GM18868 (cell line): Measurements from ENCODE around the gene SKAP1.

Source experiments
- ATAC-seq: cut with Tn5 transposase; IDR thresholded peaks from one replicate; pipeline ENCODE4 v1.9.1; 2021; ENCODE audit warnings: mild to moderate bottlenecking, moderate library complexity; ENCODE audit not compliant: unreplicated experiment

SKAP1 gene

GRCh38 chr17:48153691-48154358, 276.2 kb downstream of the SKAP1 start:
- no peak for ATAC-seq

DNA sequence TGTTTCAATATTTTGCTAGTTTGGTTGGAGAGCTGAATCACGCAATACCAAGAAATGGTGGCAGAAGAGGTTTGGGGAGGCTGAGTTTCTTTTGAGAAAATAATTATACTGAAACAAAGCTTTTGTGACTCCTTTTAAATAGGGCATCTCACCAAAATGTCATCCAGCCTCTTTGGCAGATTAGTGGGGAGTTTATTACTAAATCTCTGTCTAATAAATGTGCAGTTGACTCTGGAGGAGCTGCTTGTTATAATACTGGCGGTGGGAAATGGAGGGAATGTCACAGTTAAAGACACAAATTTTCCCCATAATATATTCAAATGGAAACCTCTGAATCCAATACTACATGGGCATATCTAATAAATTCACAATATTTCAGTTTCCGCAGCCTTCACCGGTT, 277.7 kb downstream of the SKAP1 start:
- ATAC-seq = no peak

DNA sequence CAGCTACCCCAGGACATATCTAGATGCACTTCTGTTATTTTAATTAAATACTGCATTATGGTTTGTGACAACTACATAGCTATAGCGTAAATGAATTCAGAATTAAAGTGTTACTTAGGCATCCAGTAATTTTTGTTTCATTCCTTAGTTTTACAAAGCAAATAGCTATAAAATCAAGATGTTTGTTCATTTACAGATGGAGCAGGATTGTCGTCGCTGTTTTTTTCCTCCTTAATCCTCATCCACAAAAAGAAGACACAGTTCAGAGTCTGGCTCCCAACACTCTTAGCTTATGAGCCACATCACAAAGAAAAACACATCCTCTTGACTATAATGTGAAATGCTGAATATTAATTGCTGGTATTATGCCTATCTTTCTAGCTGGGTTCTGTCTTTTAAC, 278.8 kb downstream of the SKAP1 start:
- no peak for ATAC-seq

DNA sequence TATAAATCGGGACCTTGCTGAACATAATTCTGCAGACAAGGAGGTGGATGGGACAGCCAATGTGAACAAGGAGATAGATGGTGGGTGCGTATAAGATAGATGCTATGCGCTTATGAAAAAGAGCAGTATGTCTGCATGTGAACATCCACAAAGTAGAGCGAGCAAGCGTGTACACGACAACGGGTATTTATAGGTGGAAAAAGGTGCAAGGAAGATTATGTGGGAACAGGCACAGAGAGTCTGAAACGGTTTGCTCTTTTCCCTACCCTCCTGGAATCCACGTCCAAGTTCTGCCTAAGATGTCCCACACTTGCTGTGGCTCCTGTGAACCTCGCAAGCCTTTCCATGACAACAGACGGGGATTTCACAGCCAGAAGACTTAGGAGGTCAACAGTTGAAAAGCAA, 279.4 kb downstream of the SKAP1 start:
- ATAC-seq = no peak

GRCh38 chr17:48149787-48150463, 280.1 kb downstream of the SKAP1 start:
- no peak for ATAC-seq

DNA sequence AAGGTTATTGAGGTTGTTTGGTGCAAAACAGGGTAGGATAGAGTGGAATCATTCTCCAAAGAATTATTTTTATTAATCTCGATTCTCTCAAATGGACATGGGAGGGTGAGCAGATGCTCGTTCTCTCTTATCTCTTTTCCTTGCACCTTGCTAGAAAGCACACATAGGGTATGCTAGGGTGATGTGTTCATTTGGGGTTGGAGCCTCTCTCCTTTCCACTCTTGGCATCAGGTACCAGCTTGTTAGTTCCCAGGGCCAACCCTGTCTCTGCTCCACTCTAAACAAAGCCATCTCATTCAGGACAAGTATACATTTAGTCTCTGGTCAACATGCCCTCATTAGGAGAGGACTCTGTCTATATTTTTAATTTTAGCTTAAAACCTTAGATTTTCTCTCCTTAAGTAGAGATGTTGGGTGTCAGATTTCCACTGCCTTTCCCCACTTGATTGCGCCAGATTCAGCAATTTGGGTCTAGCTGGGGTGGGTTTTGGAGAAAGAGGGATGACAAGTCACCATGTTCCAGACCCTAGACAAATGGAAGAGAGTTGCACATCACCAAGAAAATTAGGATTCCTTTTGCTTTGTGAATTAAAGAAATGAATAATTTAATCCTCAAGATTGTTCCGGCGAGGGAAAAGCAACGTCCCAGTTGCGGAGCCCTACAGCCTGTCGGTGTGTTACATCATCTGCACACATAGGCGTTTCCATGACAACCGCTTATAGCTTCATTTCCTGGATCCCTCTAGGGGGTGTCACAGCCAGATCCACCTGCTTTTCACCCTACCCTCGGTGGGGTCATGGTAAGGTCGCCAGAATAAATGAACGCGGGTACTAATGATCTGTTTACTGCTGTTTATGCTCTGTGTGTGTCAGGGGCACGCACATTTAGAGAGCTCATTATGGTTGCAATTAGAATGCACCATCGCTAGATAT, 280.9 kb downstream of the SKAP1 start:
- no peak for ATAC-seq

DNA sequence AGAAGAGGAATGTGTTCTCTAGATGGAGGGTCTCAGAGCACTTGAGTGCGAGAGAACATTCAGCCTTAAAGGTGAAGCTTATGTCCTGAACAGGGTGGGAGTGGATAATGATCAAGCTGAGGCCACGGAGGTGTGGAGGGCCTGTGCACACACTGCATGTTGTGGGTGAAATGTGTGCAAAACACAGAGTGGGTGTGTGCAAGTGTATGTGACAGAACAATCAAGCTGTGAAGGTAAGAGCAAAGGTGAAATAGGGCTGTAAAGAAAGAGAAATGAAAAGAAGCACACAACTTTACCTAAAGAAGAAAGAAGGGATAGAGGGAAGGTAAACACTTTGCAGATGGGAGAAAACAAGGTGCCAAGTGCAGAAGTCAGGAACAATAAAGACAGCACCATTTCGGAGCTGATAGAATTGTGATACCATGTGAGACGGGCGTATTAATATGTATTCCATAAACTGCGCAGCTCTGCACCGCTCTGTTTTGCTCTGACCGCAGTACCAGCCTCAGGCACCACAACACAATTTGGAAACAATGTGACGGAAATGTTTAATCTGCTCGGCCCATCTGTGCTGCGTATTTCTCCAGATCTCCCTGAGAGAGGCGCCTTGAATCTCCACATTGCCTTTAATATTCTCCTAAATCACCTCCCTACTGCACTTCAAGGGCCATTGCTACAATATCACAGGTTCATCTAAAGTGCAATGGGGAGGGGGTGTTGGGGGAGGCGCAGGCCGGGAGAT, 281.8 kb downstream of the SKAP1 start:
- ATAC-seq = no peak

- ATAC-seq = no peak
These were observed 284.8 kb downstream of the SKAP1 start for GRCh38 chr17:48144976-48145798.

DNA sequence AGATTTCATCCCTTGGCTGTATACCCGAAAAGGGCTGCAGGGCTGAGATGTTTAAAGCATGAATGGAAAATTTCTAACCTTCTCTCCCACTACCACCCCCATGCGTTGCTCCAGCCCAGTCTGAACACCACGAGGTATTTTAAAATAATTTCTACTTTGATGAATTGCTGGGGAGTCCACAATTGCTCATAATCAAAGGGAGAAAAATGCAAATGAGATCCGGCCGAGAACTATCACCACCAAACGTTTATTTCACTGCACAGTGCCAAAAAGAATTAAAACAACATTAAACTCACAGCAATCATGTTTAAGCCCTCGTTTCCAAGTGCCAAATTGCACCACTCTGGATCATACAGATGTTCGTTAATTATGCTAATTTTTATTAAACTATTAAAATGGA, 285.8 kb downstream of the SKAP1 start:
- no peak for ATAC-seq

GRCh38 chr17:48143629-48144028, 286.4 kb downstream of the SKAP1 start:
- no peak for ATAC-seq

DNA sequence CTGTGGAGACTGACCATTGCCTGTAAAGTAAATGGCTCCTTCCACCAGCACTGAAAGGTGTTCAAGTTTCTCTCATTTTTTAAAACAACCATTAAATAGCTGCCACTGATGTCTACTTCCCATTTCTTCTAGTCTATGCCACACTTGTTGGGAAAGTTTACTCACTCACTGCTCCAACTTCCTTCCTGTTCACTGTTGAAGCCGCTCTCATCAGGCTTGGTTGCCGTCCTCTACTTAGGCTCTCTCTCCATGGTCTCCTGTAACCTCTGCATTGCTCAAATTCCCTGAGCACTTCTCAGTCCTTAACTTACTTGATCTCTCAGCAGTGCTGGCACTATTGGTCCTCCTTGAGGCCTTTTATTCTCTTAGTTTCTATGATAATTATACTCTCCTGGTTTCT, 290.1 kb downstream of the SKAP1 start:
- no peak for ATAC-seq

DNA sequence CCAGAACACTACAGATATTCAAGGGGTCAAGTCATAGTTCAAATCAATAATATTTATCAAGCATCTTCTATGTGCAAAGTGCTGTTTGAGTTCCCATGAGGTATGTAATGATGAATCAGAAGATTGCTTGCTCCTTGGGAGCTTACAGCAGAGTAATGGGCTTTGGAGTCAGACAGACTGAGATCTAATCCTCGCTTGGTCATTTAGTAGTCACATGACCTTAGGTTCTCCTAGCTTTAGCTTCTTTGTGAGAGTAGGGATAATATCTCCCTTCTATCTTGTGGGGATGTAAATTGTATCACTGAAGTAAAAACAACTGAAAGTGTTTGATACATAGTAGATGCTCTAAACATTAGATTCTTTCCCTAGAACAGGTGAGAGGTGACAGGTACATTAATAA, 292.4 kb downstream of the SKAP1 start:
- no peak for ATAC-seq

- no peak for ATAC-seq
These were observed 295.0 kb downstream of the SKAP1 start for GRCh38 chr17:48134912-48135480.

DNA sequence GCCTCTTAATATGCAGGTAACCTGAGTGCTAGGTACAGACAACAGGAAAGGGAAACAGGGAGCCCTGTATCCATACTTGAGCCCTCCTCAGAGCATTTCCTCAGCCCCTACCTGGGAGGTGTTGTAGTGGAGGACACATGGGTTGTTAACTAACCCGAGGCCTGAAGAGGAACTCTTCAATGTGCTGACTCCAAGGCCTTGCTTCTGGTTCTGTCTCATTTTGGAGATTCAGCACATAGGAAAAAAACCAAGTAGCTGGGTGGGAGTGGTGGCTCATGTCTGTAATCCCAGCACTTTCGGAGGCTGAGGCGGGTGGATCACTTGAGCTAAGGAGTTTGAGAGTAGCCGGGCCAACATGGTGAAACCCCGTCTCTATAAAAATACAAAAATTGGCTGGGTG, 297.6 kb downstream of the SKAP1 start:
- no peak for ATAC-seq

DNA sequence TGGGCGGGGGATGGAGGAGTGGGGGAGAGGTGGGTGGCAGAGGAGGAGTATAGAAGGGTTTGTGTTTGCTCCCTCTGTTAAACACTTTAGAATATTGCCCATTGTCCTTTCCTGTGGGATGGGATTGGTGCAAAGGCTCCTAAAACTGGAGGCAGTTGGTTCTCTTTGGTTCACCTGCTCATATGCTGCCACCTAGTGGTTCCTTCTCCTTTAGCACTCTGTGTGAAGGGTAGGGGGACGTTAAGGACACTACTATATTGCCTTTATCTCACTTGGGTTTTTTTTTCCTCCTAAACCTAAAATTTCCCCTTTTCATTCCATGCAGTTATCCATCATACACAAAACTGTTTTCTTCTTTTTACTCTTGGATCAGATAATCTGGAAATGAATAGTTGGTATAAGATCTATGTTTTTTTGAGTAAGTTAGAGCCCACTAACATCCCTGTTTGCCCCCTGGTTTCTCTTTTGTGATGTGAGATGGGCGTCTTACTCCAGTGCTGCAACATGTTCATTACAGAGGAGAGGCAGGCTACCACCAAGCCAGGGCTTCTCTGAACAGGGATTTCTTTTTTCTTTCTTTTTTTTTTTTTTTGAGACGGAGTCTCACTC, 298.7 kb downstream of the SKAP1 start:
- ATAC-seq = no peak

DNA sequence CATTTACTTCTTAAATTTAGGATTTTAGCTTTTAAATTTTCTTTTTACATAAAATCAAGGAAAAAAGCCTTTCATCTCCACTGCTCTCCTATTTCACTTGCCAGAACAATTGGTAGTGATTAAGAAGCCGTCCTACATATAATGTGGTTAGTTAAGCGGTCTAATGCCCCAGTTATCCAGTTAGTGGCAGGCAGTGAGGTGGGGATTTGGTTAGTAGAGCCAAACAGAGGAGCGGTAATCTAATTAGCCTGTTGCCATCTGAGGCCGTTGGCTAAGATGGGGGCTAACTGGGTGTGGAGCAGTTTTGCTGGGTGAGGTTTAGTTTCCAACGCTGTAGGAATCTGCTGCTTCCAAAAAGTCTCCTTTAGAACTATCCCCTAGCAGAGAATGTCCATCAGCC, 300.0 kb downstream of the SKAP1 start:
- ATAC-seq = no peak

GRCh38 chr17:48128400-48128799, 301.6 kb downstream of the SKAP1 start:
- no peak for ATAC-seq

DNA sequence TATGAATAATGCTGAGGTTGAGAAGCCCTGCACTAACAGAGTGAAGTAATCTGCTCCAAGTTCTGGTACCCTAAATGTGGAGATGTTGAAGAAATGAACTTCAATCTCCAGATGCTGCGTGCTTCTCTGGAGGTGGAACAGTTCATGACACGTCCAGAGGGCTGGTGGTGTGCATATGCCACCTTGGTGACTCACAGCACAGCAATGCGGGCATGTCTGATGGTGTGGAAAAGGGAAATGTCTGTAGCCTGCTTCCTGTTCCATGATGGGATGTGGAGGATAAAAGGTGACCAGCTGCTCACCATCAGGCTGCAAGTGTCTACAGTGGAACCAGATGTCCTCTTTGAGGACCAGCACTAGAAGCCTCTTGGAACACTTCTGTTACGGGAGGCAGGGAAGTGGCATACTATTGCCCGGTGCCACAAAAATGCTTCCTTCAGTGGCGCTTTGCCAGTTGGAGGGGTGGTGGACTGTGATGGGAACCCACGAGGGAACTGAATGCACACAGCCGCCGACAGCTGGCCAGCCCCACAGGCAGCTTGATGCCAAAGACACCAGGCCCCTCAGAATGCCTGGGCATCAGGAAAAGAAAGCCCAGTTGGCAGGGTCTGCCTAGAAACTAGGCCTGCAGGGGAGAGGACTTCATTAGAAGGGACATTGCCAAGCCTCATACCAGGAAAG, 302.5 kb downstream of the SKAP1 start:
- ATAC-seq = no peak

DNA sequence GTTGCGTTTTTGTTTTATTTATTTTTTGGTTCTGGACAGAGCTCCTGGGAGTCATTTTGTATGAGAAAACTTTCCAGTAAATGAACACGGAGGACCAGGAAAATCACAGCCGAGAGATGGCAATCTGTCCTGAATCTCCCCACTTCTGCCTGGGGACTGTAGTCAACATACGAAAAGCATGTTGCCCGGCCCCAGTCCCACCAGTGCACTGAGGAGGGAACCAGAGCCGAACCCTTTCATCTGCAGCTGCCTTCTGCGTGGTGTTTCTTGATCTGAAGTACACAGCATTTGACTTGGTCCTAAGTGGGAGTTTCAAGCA, 303.5 kb downstream of the SKAP1 start:
- no peak for ATAC-seq
